HK-2 (cell line): ENCODE measurements around the gene ZNF562.

ENCODE experiments used
- DNase-seq: peaks from one replicate; pipeline ENCODE4 v3.0.0-alpha.2; 2018; ENCODE audit not compliant: unreplicated experiment

ZNF562 gene

DNA sequence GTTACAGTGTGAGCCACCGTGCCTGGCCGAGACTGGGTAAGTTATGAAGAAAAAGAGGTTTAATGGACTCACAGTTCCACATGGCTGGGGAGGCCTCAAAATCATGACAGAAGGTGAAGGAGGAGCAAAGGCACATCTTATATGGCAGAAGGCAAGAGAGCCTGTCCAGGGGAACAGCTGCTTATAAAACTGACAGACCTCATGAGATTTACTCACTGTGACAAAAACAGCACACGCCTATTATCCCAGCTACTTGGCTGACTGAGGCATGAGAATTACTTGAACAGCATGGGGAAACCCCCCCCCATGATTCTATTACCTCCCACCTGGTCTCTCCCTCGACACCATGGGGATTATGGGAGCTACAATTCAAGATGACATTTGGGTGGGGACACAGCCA is 30.4 kb downstream of the ZNF562 start:
- DNase-seq = no peak

DNA sequence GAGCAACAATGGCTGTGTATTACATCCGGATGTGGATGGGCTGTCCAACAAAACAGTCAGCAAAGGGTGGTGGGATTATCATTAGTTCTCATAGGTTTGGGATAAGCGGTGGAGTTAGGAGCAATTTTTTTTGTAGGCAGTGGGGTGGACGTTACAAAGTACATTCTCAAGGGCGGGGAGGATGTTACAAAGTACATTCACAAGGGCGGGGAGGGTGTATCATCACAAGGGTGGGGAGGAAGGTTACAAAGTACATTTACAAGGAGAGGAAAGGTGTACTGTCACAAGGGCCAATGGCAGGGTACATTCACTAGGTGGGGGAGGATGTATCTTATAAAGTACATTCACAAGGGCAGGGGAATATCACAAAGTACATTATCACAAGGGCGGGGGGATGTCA is 33.1 kb downstream of the ZNF562 start:
- DNase-seq = no peak

DNA sequence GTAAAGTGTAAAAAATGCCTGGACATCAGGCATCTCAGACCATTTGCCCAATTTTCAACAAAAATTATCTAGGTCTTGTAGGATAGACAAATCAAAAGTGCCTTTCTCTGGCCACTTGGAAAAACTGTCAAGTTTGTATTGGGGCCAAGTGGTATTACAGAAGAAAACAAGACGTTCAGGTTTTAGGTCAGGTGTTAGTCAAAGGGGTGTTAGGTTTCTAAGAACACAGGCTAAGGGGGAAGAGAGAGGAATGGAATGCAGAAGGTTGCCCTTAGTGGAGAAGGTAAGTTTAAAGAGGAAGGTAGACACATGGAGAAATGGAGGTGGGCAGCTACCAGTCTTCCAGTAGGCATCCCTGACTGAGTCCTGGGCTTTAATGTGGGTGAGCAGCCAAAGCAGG is 33.9 kb downstream of the ZNF562 start:
- DNase-seq = no peak

DNA sequence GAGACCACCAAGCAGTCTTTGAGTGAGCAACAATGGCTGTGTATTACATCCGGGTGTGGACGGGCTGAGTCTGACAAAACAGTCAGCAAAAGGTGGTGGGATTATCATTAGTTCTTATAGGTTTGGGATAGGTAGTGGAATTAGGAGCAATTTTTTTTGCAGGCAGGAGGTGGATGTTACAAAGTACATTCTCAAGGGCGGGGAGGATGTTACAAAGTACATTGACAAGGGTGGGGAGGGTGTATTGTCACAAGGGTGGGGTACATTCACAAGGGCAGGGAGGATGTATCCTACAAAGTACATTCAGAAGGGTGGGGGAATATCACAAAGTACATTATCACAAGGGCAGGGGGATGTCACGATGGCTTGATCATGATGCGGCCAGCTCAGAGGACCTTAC is 38.9 kb downstream of the ZNF562 start:
- no peak for DNase-seq

DNA sequence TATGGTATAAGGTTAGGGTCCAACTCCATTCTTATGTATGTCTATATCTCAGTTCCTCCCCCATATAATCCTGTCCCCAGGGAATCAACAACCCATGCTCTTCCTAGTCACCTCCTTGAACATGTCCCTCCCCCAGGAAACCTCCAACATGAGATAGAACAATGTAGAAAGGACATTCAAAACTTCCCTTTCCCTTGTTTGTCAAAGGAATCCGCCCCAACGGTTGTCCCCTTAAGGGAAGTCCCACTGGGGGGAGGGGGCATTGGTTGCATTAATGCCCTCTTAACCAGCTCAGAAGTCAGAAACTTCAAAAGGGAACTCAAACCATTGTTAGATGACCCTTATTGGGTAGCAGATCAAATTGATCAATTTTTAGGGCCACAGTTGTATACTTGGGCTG is 47.0 kb downstream of the ZNF562 start:
- no peak for DNase-seq

DNA sequence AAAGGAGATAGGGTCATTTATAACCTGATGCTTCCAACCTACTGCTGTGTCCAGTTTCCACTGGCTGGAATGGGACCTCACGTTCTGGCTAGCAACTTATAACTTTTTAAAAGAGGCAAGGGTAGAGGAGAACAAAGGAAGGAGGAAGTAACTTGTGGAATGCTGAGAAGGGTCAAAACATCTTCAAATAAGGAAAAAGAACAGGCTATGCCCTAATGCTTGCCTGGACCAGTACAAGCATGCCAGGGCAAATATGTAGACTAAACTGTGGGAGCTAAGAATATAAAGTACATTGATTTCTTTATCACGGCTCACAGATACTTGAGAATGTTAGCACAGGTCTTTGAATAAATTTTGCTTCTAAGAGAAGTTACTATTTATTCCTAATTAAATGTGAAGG is 52.4 kb downstream of the ZNF562 start:
- DNase-seq = no peak

DNA sequence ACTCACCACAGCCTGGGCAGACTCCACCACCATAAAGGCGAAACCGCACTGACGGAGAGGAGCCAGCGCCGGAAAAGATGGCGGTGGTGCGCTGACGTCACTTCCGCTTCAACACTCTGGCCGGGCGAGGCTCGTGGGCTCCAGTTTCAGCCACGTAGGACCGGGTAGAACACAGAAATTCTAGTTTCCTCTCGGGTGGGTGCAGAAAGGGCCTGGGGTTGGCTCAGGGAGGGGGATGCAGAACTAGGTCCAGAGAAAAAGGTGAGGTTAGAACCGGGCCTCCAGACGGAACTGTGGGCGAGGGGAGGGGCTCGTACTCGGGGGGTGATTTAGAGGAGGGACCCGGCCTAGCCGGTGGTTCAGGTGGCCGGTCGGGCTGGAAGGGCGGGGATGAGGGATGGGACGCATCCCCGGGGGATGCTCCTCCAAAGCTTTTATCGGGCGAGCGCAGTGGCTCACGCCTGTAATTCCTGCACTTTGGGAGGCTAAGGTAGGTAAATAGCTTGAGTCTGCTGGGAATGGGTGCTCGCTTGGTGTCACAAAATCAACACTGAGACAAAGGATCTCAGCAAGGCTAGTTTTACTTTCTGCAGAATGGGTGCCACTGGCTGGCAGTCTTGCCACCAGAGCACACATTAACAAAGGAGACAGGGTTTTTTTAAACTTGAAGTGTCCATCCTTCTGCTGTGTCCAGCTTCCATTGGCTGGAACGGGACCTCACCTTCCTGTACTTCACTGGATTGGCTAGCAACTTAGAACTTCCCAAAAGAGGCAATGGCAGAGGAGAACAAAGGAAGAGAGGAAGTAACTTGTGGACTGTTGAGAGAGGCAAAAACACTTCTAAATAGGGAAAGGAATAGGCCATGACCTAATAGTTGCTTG is 53.5 kb downstream of the ZNF562 start, which contains the start of gene ZNF561:
TSS of gene ZNF561 (minus strand) at position 77 of the 882 bp plus-strand sequence. CDS start 1,776 bp downstream, outside the sequence.
- DNase-seq = peak; percentile 90

DNA sequence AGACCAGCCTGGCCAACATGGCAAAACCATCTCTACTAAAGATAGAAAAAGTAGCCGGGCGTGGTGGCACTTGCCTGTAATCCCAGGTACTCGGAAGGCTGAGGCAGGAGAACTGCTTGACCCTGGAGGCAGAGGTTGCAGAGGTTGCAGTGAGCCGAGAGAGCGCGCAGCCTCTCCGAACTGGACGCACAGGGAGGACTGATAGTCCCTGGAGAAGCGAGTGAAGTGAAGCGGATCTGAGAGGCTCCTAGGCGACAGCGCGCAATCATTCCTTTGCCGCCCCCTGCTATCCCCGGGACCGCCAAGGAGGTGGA is 54.1 kb downstream of the ZNF562 start:
- no peak for DNase-seq

DNA sequence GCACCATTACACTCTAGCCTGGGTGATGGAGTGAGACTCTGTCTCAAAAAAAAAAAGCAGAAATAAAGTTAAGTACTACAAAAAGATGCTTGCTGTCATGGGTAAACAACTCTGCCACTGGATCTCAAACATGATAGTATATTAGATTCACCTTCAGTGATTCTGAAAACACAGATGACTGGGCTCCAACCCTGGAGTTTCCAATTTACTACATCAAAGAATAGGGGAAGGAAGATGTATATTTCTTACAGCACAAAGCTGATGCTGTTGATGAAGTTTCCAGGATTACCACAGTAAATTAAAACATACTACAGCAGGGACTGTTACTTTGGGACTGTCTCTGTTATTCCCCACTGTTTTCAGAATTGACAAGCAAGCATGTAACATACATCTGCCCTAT is 59.1 kb downstream of the ZNF562 start:
- no peak for DNase-seq

DNA sequence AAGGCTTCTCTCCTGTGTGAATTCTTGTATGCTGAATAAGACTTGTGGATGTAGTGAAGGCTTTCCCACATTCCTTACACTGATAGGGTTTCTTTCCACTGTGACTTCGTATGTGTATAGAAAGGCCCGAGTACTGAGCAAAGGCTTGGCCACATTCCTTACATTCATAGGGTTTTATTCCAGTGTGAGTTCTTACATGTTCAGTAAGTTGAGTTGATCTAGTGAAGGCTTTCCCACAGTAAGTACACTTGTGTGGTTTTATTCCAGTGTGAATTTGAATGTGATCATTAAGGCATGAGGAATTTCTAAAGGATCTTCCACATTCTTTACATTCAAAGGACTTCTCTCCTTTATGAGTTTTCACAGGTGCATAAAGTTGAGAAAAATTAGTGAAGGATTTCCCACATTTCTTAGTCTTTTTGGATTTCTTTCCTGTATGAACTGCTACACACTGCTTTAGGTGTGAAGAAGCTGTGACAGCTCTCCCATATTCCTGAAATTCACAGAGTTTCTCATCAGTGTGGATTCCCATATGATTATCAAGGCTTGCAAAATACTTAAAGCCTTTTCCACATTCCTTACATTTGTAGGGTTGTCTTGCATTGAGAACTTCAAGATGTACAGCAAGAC is 64.3 kb downstream of the ZNF562 start:
- DNase-seq = no peak

DNA sequence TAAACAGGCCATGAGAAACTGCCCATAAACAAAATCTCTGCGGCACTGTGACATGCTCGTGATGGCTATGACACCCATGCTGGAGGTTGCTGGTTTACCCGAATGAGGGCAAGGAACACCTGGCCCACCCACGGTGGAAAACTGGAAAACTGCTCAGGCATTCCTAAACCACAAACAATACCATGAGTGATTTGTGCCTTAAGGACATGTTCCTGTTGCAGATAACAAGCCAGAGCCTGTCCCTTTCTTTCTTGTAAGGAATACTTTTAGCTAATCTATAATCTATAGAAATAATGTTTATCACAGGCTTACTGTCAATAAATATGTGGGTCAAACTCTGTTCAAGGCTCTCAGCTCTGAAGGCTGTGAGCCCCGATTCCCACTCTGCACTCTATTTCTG is 66.0 kb downstream of the ZNF562 start:
- no peak for DNase-seq

DNA sequence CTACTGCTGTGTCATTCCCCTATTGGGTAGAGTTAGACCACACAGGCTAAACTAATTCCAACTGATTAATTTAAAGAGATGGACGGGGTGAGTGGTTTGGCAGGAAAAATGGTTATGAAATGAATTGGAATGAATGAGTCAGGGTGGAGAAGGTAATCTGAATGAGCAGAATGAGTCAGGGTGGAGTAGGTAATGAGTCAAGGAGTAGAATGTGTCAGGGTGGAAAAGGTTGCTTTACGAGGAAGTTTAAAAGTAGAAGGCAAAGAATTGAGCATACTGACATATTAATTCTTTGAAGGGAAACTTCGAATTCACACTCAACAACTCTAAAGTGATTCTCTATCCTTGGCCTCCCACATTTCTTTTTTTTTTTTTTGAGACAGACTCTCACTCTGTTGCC is 77.9 kb downstream of the ZNF562 start:
- DNase-seq = no peak
